ENCODE measurements around the gene FBXL20.

Gene FBXL20

DNA sequence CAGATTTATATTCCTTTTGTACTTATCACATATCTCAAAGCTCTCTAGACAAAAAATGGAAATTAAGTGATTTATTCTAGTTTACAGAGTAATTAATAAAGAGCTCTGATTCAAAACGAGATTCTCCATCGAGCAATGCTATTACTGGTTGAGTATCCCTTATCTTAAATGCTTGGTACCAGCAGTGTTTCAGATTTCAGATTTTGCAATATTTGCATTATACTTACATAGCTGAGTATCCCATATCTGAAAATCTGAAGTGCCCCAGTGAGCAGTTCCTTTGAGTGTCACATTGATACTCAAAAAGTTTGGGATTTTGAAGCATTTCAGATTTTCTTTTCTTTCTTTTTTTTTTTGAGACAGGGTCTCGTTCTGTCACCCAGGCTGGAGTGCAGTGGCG lies 118.3 kb downstream of the FBXL20 start:
- TF ChIP-seq POLR2AphosphoS5 (IDR thresholded peaks at IDR 0.05; ENCODE audit: low read depth, low read length): no peak
- TF ChIP-seq SIN3A (IDR thresholded peaks at IDR 0.05; ENCODE audit: borderline replicate concordance, insufficient read depth, low read length): no peak
- TF ChIP-seq, protein P1, sequence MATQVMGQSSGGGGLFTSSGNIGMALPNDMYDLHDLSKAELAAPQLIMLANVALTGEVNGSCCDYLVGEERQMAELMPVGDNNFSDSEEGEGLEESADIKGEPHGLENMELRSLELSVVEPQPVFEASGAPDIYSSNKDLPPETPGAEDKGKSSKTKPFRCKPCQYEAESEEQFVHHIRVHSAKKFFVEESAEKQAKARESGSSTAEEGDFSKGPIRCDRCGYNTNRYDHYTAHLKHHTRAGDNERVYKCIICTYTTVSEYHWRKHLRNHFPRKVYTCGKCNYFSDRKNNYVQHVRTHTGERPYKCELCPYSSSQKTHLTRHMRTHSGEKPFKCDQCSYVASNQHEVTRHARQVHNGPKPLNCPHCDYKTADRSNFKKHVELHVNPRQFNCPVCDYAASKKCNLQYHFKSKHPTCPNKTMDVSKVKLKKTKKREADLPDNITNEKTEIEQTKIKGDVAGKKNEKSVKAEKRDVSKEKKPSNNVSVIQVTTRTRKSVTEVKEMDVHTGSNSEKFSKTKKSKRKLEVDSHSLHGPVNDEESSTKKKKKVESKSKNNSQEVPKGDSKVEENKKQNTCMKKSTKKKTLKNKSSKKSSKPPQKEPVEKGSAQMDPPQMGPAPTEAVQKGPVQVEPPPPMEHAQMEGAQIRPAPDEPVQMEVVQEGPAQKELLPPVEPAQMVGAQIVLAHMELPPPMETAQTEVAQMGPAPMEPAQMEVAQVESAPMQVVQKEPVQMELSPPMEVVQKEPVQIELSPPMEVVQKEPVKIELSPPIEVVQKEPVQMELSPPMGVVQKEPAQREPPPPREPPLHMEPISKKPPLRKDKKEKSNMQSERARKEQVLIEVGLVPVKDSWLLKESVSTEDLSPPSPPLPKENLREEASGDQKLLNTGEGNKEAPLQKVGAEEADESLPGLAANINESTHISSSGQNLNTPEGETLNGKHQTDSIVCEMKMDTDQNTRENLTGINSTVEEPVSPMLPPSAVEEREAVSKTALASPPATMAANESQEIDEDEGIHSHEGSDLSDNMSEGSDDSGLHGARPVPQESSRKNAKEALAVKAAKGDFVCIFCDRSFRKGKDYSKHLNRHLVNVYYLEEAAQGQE (IDR thresholded peaks at IDR 0.05; ENCODE audit: insufficient read depth in 1 of 2, low read depth in 2 of 2, low read length in 2 of 2): no peak
- no peak for TF ChIP-seq FOXP2 (optimal IDR thresholded peaks at IDR 0.05; ENCODE audit: borderline replicate concordance, extremely low read depth, extremely low read length, insufficient read depth)
- TF ChIP-seq TAF1 (IDR thresholded peaks at IDR 0.05; ENCODE audit: borderline replicate concordance, insufficient read depth, low read length): no peak

GRCh38 chr17:39281806-39282205 lies 119.6 kb downstream of the FBXL20 start:
- TF ChIP-seq, protein P1 (IDR thresholded peaks at IDR 0.05; ENCODE audit: insufficient read depth in 1 of 2, low read depth in 2 of 2, low read length in 2 of 2): no peak
- TF ChIP-seq POLR2AphosphoS5 (IDR thresholded peaks at IDR 0.05; ENCODE audit: low read depth, low read length) (no peak), SIN3A (IDR thresholded peaks at IDR 0.05; ENCODE audit: borderline replicate concordance, insufficient read depth, low read length) (no peak), TAF1 (IDR thresholded peaks at IDR 0.05; ENCODE audit: borderline replicate concordance, insufficient read depth, low read length) (no peak), FOXP2 (optimal IDR thresholded peaks at IDR 0.05; ENCODE audit: borderline replicate concordance, extremely low read depth, extremely low read length, insufficient read depth) (no peak)

GRCh38 chr17:39277110-39277509 lies 124.3 kb downstream of the FBXL20 start:
- TF ChIP-seq TAF1 (IDR thresholded peaks at IDR 0.05; ENCODE audit: borderline replicate concordance, insufficient read depth, low read length): no peak
- TF ChIP-seq POLR2AphosphoS5 (IDR thresholded peaks at IDR 0.05; ENCODE audit: low read depth, low read length): no peak
- no peak for TF ChIP-seq FOXP2 (optimal IDR thresholded peaks at IDR 0.05; ENCODE audit: borderline replicate concordance, extremely low read depth, extremely low read length, insufficient read depth)
- TF ChIP-seq, protein P1 (IDR thresholded peaks at IDR 0.05; ENCODE audit: insufficient read depth in 1 of 2, low read depth in 2 of 2, low read length in 2 of 2): no peak
- no peak for TF ChIP-seq SIN3A (IDR thresholded peaks at IDR 0.05; ENCODE audit: borderline replicate concordance, insufficient read depth, low read length)

GRCh38 chr17:39276113-39276512 lies 125.3 kb downstream of the FBXL20 start:
- TF ChIP-seq SIN3A (IDR thresholded peaks at IDR 0.05; ENCODE audit: borderline replicate concordance, insufficient read depth, low read length) (no peak), TAF1 (IDR thresholded peaks at IDR 0.05; ENCODE audit: borderline replicate concordance, insufficient read depth, low read length) (no peak), FOXP2 (optimal IDR thresholded peaks at IDR 0.05; ENCODE audit: borderline replicate concordance, extremely low read depth, extremely low read length, insufficient read depth) (no peak), POLR2AphosphoS5 (IDR thresholded peaks at IDR 0.05; ENCODE audit: low read depth, low read length) (no peak)

DNA sequence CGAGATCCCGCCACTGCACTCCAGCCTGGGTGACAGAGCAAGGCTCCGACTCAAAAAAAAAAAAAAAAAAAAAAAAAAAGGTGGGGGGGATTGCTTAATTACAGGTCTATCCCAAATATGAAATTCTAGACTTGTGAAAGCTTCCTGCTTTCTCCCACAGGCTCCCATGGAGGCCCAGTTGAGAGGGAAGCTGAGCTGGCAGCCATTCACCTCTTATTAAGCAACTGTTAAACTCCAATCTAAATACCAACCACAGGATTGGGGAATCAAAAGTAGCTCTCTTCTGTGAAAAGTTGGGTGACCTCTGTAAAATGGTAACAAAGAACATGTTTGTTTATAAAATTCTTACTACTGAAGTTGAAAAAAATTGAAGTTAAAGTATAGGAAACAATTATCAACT lies 129.9 kb downstream of the FBXL20 start:
- TF ChIP-seq POLR2AphosphoS5 (IDR thresholded peaks at IDR 0.05; ENCODE audit: low read depth, low read length) (no peak), FOXP2 (optimal IDR thresholded peaks at IDR 0.05; ENCODE audit: borderline replicate concordance, extremely low read depth, extremely low read length, insufficient read depth) (no peak), TAF1 (IDR thresholded peaks at IDR 0.05; ENCODE audit: borderline replicate concordance, insufficient read depth, low read length) (no peak), SIN3A (IDR thresholded peaks at IDR 0.05; ENCODE audit: borderline replicate concordance, insufficient read depth, low read length) (no peak)
- TF ChIP-seq, protein P1 (IDR thresholded peaks at IDR 0.05; ENCODE audit: insufficient read depth in 1 of 2, low read depth in 2 of 2, low read length in 2 of 2): no peak

Data from PFSK-1 (cell line).